ENCODE data around the gene FRMD8.
A peak's percentile ranks its signal among the peaks of the same experiment; 100 is the strongest.
"Not testable (repeated sequence)": the region's sequence is repeated elsewhere in the genome, so short reads cannot be mapped to it uniquely, and the experiment has no call there.

The FRMD8 gene

GRCh38 chr11:65435981-65436411 lies 49.6 kb downstream of the FRMD8 start:
- DNase-seq (ENCODE audit: low read depth): peak; percentile 58

GRCh38 chr11:65436412-65437032 lies 50.1 kb downstream of the FRMD8 start:
- DNase-seq (ENCODE audit: low read depth): peak; percentile 56

- DNase-seq (ENCODE audit: low read depth): peak; percentile 53
These were observed 51.2 kb downstream of the FRMD8 start for GRCh38 chr11:65437436-65438227.

- DNase-seq (ENCODE audit: low read depth): peak; percentile 40
These were observed 52.1 kb downstream of the FRMD8 start for GRCh38 chr11:65438257-65439151.

DNA sequence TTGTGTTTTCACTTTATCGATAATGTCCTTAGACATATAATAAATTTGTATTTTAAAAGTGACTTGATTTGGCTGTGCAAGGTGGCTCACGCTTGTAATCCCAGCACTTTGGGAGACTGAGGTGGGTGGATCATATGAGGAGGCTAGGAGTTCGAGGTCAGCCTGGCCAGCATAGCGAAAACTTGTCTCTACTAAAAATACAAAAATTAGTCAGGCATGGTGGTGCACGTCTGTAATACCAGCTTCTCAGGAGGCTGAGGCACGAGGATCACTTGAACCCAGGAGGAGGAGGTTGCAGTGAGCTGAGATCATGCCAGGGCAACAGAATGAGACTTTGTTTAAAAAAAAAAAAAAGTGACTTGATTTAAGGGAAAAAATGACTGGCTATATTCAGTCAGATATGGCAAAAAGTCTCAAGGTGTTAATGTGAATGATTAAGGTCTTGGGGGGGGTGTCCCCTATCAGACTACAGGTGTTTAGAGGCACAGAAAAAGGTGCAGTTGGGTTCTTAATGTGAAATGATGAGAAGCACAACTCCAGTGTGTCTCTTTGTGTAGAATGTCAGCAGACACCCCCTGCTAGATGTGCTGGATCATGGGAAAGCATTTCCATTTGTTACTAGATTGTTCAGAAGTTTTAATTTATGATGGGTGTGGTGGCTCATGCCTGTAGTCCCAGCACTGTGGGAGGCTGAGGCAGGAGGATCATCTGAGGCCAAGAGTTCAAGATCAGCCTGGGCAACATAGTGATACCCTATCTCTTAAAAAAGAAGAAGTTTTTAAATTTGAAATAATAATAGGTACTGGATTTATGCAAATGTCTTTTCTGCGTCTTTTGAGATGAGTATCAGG lies 53.1 kb downstream of the FRMD8 start:
- peak; percentile 60 for DNase-seq (ENCODE audit: low read depth)

DNA sequence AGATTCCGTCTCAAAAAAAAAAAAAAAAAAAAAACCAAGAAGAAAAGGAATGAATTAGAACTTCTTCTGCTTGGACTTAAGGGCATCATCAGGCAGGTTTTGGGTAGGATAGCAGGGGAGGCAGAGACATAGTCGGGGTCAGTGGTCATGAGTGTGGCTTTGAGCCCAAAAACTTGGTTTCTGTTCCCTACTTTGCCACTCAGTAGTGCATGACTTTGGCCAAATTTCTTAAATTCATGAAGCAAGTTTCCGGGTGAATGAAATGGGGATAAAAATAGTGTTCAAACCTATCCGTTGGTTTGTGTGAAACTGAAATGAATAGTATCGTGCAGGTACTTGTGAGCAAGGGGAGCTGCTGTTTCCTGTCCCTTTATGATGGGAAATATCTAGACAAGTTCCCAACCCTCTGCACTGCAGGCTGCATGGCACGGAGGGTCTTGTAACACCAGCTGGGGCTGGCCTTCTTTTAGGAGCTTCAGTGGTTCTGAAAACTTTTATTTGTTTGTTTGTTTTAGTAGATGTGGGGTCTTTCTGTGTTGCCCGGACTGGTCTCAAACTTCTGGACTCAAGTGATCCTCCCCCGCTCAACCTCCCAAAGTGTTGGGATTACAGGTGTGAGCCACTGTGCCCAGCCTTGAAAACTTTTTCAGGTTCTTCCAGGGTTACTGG lies 54.5 kb downstream of the FRMD8 start:
- DNase-seq (ENCODE audit: low read depth): peak; percentile 46

- DNase-seq (ENCODE audit: low read depth): no peak
These were observed 56.5 kb downstream of the FRMD8 start for GRCh38 chr11:65442842-65443331.

DNA sequence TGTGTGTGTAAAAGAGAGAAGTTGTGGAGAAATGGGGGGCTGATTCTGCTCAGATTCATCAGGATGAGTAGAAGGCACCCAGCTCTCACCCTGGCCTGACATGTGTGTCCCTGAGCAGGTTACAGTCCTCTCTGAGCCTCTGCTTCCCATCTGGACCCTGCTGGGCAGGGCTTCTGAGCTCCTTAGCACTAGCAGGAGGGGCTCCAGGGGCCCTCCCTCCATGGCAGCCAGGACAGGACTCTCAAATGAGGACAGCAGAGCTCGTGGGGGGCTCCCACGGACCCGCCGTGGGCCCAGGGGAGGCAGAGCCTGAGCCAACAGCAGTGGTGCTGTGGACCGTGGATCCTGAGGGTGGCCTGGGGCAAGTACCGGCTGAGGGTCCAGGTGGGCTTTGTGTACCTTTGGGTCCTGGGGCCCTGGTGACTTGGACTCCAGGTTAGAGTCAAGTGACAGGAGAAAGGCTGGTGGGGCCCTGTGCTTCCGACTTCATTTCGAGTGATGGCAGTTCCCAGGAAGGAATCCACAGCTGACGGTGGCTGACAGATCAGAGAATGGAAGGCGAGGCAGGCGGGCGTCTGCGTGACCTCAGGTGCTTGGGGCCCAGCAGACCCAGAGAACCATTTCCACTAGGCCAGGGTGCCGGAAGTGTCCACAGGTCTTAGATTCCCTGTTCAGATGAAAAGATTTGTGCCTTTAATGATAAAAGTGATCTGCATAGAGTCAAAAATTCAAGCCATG lies 58.0 kb downstream of the FRMD8 start:
- DNase-seq (ENCODE audit: low read depth): peak; percentile 48

DNA sequence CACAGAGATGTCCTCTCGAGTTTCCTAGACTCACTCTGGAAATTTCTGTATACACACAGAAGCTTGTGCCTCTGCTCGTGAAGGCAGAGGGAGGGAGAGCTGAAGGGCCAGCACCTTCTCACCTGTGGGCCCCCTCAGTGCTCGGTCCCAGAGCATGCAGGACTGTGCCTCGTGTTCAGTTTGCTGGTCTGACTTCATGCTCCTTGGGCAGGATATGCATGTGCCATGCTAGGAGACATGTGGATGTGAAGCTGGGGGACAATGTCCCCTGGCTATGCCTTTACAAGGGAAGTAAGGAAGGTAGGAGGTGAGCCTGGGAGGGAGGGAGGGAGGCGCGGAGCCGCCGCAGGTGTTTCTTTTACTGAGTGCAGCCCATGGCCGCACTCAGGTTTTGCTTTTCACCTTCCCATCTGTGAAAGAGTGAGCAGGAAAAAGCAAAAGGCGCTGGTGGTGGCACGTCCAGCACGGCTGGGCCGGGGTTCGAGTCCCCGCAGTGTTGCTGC lies 58.7 kb downstream of the FRMD8 start:
- peak; percentile 51 for DNase-seq (ENCODE audit: low read depth)

DNA sequence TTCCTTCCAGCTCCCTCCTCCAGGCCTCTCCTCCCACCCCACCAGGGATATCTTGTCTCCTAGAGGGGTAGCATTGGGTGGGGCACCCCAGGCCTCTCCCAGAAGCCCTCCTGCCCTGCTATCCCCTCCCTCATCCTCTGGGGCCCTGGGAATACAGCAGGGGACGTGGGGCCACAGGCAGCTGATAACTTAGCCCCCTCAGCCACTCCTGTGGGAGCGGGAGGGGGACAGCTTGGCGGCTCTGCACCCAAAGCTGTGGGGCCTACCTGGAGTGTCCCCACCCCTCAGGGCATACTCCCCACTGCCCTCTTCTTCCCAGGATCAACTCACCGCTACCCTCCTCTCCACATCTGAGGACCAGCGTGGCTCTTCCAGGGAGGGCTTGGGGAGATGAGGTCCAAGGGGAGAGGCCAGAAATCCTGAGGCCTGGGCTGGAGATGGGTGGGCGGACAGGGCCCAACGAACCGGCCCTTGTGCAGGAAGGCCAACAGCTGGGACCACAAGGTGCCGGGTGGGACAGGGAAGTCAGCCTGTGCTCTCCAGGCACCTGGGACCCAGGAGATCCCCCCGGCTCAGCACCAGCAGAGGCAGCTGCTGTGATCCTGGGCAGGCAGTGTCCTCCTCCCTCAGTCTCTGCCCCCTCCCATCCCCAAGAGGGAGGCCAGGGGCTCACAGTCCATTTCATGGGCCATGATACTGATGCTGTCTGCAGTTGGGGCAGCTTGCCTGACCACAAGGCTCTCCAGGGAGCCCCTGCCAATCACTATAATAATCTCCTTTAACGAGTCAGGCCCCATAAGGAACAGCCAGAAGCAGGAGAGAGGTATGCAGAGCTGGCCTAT lies 59.4 kb downstream of the FRMD8 start:
- DNase-seq (ENCODE audit: low read depth): peak; percentile 62

DNA sequence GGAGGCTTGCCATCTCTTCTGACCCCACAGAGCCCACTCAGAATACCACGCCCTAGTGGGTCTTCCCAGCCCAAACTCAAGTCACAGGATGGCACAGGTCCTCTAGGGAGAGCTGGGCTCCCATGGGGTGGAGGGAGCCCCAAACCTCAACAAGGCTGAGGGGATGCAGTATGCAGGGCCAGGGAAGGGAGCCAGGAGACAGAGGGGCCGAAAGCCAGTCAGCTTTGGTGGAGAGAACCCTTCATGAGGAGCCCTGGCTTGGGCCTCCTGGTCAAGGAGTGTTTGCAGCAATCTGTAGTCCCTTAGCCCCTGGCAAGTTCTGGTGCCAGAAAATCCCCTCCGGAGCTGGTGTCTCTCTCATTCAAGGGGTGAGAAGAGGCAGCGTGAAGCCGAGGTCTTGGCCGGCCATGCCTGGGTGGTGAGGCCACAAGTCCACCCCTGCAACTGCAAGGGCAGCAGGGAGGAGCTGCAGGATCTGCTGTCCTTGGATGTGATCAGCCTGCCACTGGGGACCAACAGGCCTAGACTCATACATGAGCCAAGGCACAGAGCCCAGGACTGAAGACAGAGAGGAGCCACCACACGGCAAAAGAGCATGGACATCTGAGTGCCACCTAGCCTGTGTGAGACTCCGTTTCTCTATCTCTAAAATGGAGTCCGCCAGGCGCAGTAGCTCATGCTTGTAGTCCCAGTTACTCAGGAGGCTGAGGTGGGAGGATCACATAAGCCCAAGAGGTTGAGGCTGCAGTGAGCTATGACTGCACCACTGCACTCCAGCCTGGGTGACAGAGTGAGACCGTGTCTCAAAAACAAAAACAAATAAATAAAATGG lies 60.2 kb downstream of the FRMD8 start:
- DNase-seq (ENCODE audit: low read depth): peak; percentile 62

DNA sequence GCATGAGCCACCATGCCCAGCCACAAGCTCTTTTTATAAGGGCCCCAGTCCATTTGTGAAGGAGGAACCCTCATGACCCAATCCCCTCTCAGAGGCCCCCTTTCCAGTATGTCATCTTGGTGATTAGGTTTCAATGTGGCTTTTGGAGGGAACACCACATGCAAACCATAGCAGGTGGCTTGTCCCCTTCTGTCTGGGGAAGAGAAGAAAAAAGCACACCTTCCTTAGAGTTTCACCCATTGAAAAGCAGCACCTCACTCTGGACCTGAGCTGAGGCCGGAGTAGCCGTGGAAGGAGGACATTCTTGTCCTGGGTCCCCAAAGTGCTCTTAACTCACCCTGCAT lies 61.6 kb downstream of the FRMD8 start:
- no peak for DNase-seq (ENCODE audit: low read depth)

DNA sequence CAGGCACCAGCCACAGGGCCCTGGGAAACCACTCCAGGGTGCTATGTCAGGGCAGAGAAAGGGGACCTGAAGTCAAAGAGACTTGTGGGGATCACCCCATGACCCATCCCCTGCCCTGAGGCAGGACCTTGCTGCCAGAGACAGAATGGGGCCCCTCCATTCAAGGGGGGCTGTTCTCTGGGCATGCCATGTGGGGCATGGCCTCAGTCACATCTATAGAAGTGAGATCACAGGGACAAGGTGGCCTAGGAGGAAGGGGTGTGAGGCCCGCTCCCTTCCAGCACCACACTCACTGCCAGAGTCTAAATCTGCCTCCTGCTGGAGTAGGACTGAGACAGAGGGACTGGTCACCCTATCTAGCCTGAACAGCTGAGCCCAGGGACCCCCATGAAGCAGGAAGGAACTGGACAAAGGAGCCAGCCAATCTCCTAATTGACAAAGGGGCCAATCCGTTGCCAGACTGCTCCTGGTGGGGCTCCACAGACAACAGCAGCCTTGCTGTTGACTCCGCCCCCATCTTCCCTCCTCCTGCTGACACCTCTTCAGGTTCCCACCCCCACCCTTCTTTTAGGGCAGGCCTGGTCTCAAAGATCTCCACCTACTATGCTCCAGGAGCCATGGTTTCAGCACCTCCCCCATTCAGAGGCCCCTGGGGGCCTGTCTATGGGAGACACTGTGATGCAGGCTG lies 62.1 kb downstream of the FRMD8 start:
- peak; percentile 75 for DNase-seq (ENCODE audit: low read depth)

DNA sequence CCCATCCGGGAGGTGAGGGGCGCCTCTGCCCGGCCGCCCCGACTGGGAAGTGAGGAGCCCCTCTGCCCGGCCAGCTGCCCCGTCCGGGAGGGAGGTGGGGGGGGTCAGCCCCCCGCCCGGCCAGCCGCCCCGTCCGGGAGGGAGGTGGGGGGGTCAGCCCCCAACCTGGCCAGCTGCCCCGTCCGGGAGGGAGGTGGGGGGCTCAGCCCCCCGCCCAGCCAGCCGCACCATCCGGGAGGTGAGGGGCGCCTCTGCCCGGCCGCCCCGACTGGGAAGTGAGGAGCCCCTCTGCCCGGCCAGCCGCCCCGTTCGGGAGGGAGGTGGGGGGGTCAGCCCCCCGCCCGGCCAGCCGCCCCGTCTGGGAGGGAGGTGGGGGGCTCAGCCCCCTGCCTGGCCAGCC lies 64.9 kb downstream of the FRMD8 start:
- not testable (repeated sequence) for DNase-seq (ENCODE audit: low read depth)

DNA sequence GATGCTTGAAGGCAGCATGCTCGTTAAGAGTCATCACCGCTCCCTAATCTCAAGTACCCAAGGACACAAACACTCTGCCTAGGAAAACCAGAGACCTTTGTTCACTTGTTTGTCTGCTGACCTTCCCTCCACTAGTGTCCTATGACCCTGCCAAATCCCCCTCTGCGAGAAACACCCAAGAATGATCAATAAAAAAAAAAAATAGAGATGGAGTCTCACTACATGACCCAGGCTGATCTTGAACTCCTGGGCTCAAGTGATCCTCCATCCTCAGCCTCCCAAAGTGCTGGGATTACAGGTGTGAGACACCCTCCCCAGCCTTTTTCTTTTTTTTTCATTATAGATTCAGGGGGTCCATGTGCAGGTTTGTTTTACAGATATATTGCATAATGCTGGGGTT lies 65.8 kb downstream of the FRMD8 start:
- DNase-seq (ENCODE audit: low read depth): not testable (repeated sequence)

DNA sequence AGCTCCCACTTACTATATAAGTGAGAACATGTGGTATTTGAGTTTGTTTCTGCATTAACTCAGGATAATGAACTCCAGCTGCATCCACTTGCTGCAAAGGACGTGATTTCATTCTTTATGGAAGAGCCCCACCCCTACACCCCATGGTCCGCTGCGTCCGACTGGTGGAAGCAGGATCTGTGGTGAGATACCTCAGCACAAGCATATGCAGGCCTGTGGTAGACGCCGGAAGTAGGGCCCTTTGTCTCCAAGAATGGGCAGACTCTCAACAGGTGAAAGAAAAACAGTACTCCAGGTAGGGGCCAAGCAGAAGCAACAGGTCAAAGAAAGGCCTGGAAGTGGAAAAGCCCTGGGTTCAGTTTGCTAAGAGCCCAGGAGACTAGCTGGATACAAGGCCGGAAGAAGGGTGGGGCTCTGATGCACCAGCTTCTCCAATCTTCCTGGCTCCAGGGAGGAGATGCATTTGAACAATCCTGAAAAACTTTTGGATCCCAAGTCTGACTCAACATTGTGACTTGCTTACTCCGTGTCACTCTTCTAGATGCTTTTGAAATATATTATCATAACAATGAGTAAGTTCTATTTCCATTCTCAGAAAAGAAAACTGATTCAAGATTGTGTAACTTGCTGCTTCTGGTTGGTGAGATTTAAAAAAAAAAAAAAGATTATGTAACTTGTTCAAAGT lies 66.5 kb downstream of the FRMD8 start:
- peak; percentile 79 for DNase-seq (ENCODE audit: low read depth)

DNA sequence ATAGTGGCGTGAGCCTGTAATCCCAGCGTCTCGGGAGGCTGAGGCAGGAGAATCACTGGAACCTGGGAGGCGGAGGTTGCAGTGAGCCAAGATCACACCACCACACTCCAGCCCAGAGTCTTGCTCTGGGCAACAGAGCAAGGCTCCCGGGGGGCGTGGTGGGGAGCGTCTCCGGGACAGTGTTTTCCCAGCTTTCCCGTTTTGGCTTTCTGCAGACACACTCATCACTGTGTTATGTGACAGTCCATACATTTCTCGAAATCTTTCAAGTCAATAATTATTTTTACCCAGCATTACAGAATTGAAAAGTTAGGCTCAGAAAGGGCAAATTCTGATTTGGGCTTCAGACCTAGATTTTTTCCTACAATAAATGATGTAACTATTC lies 67.9 kb downstream of the FRMD8 start:
- DNase-seq (ENCODE audit: low read depth): no peak

Data from amniotic epithelial cell (primary cell).